H1 (cell line): ENCODE measurements around the gene TRPV6. TPM values are rescaled to one million over a fixed set of nuclear protein-coding genes. Genes with fewer than 3 reads are reported as not detected.

Experiments
- CTCF ChIA-PET: fragments of 300-600 bp; sonication (Branson Sonifier 250); formaldehyde crosslinking; loops from one replicate; lab custom pipeline; 2021; ENCODE audit not compliant: partially characterized antibody; lab: Charles Lee
- POLR2A ChIA-PET: fragments of 300-600 bp; sonication (Branson Sonifier 250); formaldehyde crosslinking; loops from one replicate; lab custom pipeline; 2021; ENCODE audit warnings: inconsistent platforms; ENCODE audit not compliant: partially characterized antibody; lab: Charles Lee
- DNase-seq, 2 experiments: peaks; one replicate each; pipeline versions ENCODE4 v3.0.0 to v3.0.0-alpha.2; 2010 to 2022; ENCODE audit warnings: low spot score in 2 of 2, low read depth in 1 of 2, mixed read lengths in 1 of 2
- FAIRE-seq: peaks from 2 replicates; lab custom pipeline; 2011; peaks lifted over from hg19 to GRCh38; lab: Jason Lieb, UNC
- H2AFZ ChIP-seq: 2 replicates; pipeline ENCODE4 v1.8.1; 2012; ENCODE audit warnings: low read length, inconsistent platforms
- H2AK5ac ChIP-seq: 2 replicates; pipeline ENCODE4 v1.6.1; 2013; ENCODE audit warnings: low read depth, low read length
- H2BK120ac ChIP-seq: replicated peaks from 2 replicates; pipeline ENCODE3; 2013; ENCODE audit warnings: low read depth, low read length, inconsistent platforms
- H2BK12ac ChIP-seq: 2 replicates; pipeline ENCODE4 v1.6.1; 2013; ENCODE audit warnings: low read depth, low read length
- H2BK15ac ChIP-seq: 2 replicates; pipeline ENCODE4 v1.6.1; 2013; ENCODE audit warnings: low read length
- H2BK20ac ChIP-seq: 2 replicates; pipeline ENCODE4 v1.6.1; 2013; ENCODE audit warnings: low read length
- H2BK5ac ChIP-seq: 2 replicates; pipeline ENCODE4 v1.6.1; 2013; ENCODE audit warnings: low read depth, low read length
- H3K14ac ChIP-seq: 2 replicates; pipeline ENCODE4 v1.6.1; 2013; ENCODE audit warnings: inconsistent platforms; ENCODE audit not compliant: insufficient read length
- H3K18ac ChIP-seq: 2 replicates; pipeline ENCODE4 v1.6.1; 2013; ENCODE audit warnings: low read length; ENCODE audit errors: extremely low read depth
- H3K23ac ChIP-seq: 2 replicates; pipeline ENCODE4 v1.6.1; 2013; ENCODE audit warnings: inconsistent platforms; ENCODE audit not compliant: insufficient read length
- H3K23me2 ChIP-seq: 2 replicates; pipeline ENCODE4 v1.6.1; 2013; ENCODE audit warnings: low read depth, low read length
- H3K27ac ChIP-seq: 2 replicates; pipeline ENCODE4 v1.6.1; 2011; ENCODE audit warnings: low read depth, low read length, inconsistent platforms
- H3K27me3 ChIP-seq, 4 experiments: replicated peaks in 1 of 4; 1 replicate in 1 of 4; 2 replicates in 3 of 4; pipeline versions ENCODE4 v1.6.1 to v1.8.1; 2011 to 2013; ENCODE audit warnings: low read length in 3 of 4, mild to moderate bottlenecking in 3 of 4, inconsistent platforms in 2 of 4, mixed read lengths in 2 of 4, moderate library complexity in 1 of 4; ENCODE audit not compliant: control insufficient read depth in 3 of 4, insufficient read depth in 3 of 4; ENCODE audit errors: extremely low read depth in 1 of 4
- H3K36me3 ChIP-seq, 4 experiments: 2 replicates each; pipeline versions ENCODE4 v1.6.1 to v1.8.1; 2011 to 2013; ENCODE audit warnings: mild to moderate bottlenecking in 4 of 4, low read length in 3 of 4, moderate library complexity in 2 of 4, control low read depth in 1 of 4, inconsistent platforms in 1 of 4; ENCODE audit not compliant: insufficient read depth in 4 of 4, control insufficient read depth in 2 of 4
- H3K4ac ChIP-seq: replicated peaks from 2 replicates; pipeline ENCODE3; 2013; ENCODE audit warnings: low read length, low read depth, mixed read lengths, inconsistent platforms; ENCODE audit not compliant: insufficient read length
- H3K4me1 ChIP-seq, 4 experiments: replicated peaks in 1 of 4; 1 replicate in 1 of 4; 2 replicates in 3 of 4; pipeline versions ENCODE4 v1.6.1 to v1.8.1; 2011 to 2013; ENCODE audit warnings: low read length in 3 of 4, inconsistent platforms in 2 of 4, mixed read lengths in 1 of 4; ENCODE audit not compliant: insufficient read depth in 4 of 4, control insufficient read depth in 3 of 4
- H3K4me2 ChIP-seq, 2 experiments: 2 replicates each; pipeline versions ENCODE4 v1.6.1 to v1.8.1; 2011 to 2013; ENCODE audit warnings: low read depth in 2 of 2, low read length in 2 of 2, control low read depth in 1 of 2, inconsistent platforms in 1 of 2, mild to moderate bottlenecking in 1 of 2; ENCODE audit not compliant: insufficient read depth in 1 of 2
- H3K4me3 ChIP-seq, 4 experiments: fragments of 200-600, 300-600 bp in 1 of 4; sonication (generic), shearing (Covaris generic), sonication (Bioruptor Twin) in 1 of 4; 2 replicates each; pipeline versions ENCODE4 v1.5.1 to v1.8.1; 2011 to 2016; ENCODE audit warnings: low read length in 4 of 4, low read depth in 3 of 4, control low read depth in 2 of 4, inconsistent platforms in 2 of 4, mild to moderate bottlenecking in 2 of 4, mixed read lengths in 1 of 4, moderate library complexity in 1 of 4; ENCODE audit not compliant: insufficient read depth in 2 of 4; ENCODE audit errors: extremely low read depth in 1 of 4
- H3K56ac ChIP-seq: replicated peaks from 2 replicates; pipeline ENCODE3; 2013; ENCODE audit warnings: low read depth, mild to moderate bottlenecking, mixed read lengths, low read length, inconsistent platforms; ENCODE audit not compliant: insufficient read length
- H3K79me1 ChIP-seq: 2 replicates; pipeline ENCODE4 v1.6.1; 2013; ENCODE audit warnings: low read depth, low read length, control low read depth
- H3K79me2 ChIP-seq, 2 experiments: 2 replicates each; pipeline versions ENCODE4 v1.6.1 to v1.8.1; 2012 to 2013; ENCODE audit warnings: low read length in 2 of 2, mild to moderate bottlenecking in 2 of 2, inconsistent platforms in 1 of 2; ENCODE audit not compliant: insufficient read depth in 2 of 2, control insufficient read depth in 1 of 2
- H3K9ac ChIP-seq, 4 experiments: replicated peaks in 1 of 4; 1 replicate in 1 of 4; 2 replicates in 3 of 4; pipeline versions ENCODE4 v1.6.1 to v1.8.1; 2011 to 2013; ENCODE audit warnings: low read depth in 3 of 4, low read length in 3 of 4, control low read depth in 2 of 4, mild to moderate bottlenecking in 2 of 4, moderate library complexity in 2 of 4, inconsistent platforms in 1 of 4; ENCODE audit errors: extremely low read depth in 1 of 4
- H3K9me3 ChIP-seq, 2 experiments: 2 replicates each; pipeline versions ENCODE4 v1.6.1 to v1.8.1; 2012 to 2013; ENCODE audit warnings: mild to moderate bottlenecking in 2 of 2, moderate library complexity in 2 of 2, control low read depth in 1 of 2, inconsistent platforms in 1 of 2, low read depth in 1 of 2, low read length in 1 of 2, mixed read lengths in 1 of 2; ENCODE audit not compliant: insufficient read depth in 2 of 2
- H4K20me1 ChIP-seq, 2 experiments: replicated peaks in 1 of 2; 2 replicates each; pipeline versions ENCODE3 to v1.8.1; 2011 to 2013; ENCODE audit warnings: inconsistent platforms in 2 of 2, low read length in 2 of 2, mild to moderate bottlenecking in 1 of 2; ENCODE audit not compliant: insufficient read depth in 2 of 2, control insufficient read depth in 1 of 2
- H4K5ac ChIP-seq: 2 replicates; pipeline ENCODE4 v1.6.1; 2013; ENCODE audit warnings: low read length, low read depth, mixed read lengths, inconsistent platforms; ENCODE audit not compliant: insufficient read length
- H4K8ac ChIP-seq: 2 replicates; pipeline ENCODE4 v1.8.0; 2013; ENCODE audit warnings: mild to moderate bottlenecking, moderate library complexity, low read length, inconsistent platforms; ENCODE audit not compliant: insufficient read depth; ENCODE audit errors: extremely low read depth
- H4K91ac ChIP-seq: replicated peaks from 2 replicates; pipeline ENCODE3; 2013; ENCODE audit warnings: low read length, mixed read lengths, inconsistent platforms; ENCODE audit not compliant: insufficient read length
- EP300 ChIP-seq, 2 experiments: IDR thresholded peaks; 1 replicate in 1 of 2; 2 replicates in 1 of 2; pipeline ENCODE4 v1.6.1; 2011 to 2012; ENCODE audit warnings: low read depth in 2 of 2, low read length in 2 of 2, mild to moderate bottlenecking in 2 of 2, borderline replicate concordance in 1 of 2, inconsistent platforms in 1 of 2, moderate library complexity in 1 of 2
- GTF2F1 ChIP-seq: IDR thresholded peaks from 2 replicates; pipeline ENCODE4 v1.6.1; 2012; ENCODE audit warnings: low read depth, low read length, improper control_type of control experiment, borderline replicate concordance
- WGBS, 2 experiments: shearing (Covaris generic) in 1 of 2; methylation state at CpG; one replicate each; pipeline versions ENCODE4 v1.1.6 to v1.1.7; 2013 to 2015; ENCODE audit warnings: low lambda C conversion rate in 2 of 2, mixed read lengths in 2 of 2, inconsistent platforms in 1 of 2, low coverage in 1 of 2, missing lambda C conversion rate in 1 of 2; ENCODE audit not compliant: insufficient replicate concordance in 2 of 2, insufficient coverage in 1 of 2, insufficient read length in 1 of 2; ENCODE audit errors: extremely low coverage in 1 of 2, missing lambda C conversion rate in 1 of 2; 5-methylcytosine and 5-hydroxymethylcytosine counted together
- polyA plus RNA-seq, 7 experiments: library from polyadenylated mRNA; depleted of rRNA in 3 of 7; stranded (reverse) in 5 of 7; unstranded in 2 of 7; fragments of >200 nt in 5 of 7; fragments of 200-250 nt in 2 of 7; gene quantifications; 1 replicate in 5 of 7; 2 replicates in 1 of 7; 4 replicates in 1 of 7; pipeline versions ENCODE4 v1.2.1 to v1.2.3, GENCODE V29; 2011 to 2013; ENCODE audit warnings: missing spikeins in 2 of 7, mixed read lengths in 2 of 7
- total RNA-seq: library from RNA; stranded (reverse); fragmentation: NEBNext Ultra II Directional; extraction: Animal tissue kit (Norgen Biotek cat#: 25700); gene quantifications from 2 replicates; pipeline ENCODE4 v1.2.1, GENCODE V29; 2021

TRPV6 gene
- total and polyA plus RNA-seq, 2 of the 8 experiments (the other 6 are each of a cell fraction or from before 2014, with no cell fraction given), result 0.52 to 1.1 TPM

DNA sequence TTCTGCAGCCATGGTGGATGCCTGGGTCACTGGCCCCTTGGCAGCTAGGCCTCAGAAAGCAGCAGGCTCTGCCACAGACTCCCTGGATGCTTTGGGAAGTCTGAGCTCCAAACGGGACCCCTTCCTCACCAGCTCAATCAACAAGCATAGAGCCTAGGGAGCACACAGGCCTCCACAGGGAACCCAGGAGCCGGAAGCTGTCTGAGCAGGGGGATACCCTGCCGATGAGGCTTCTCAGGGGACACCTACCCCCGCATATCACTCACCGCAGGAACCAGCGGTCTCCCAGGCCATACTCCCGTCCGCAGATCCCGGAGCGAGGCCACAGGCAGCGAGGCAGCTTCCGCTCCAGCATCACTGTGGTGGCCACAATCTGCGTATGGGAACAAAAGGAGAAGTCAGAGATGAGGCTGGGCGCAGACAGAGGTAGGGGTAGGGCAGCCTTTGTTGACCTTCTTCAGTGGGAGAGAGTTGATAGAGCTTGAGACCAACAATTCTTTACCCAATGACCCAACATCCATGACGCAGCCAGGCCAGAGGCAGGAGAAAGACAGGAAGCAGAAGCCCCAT, 13.4 kb downstream of the TRPV6 start:
- Histone ChIP-seq H4K8ac (no peak overlapping the region), H3K36me3 (no peaks in the 10 kb centered on the region), H3K23me2 (no peaks in the 10 kb centered on the region; the same call in 1 of the 2 replicates), H3K9me3 (no peaks in the 10 kb centered on the region), H2AFZ (no peak overlapping the region), H3K4me2 (no peak overlapping the region), H4K91ac (no peak overlapping the region), H2AK5ac (no peak overlapping the region), H3K4ac (no peak overlapping the region), H3K14ac (no peak overlapping the region), H2BK12ac (no peak overlapping the region), H2BK120ac (no peak overlapping the region), H3K79me2 (no peaks in the 10 kb centered on the region), H3K9ac (no peak overlapping the region), H2BK5ac (no peak overlapping the region), H3K56ac (no peak overlapping the region), H2BK15ac (no peak overlapping the region), H3K27me3 (no peaks in the 10 kb centered on the region; a peak in 1 of 7 replicates), H4K20me1 (no peaks in the 10 kb centered on the region), H3K4me1 (no peaks in the 10 kb centered on the region; a peak in 1 of 7 replicates), H3K4me3 (no peak overlapping the region), H3K27ac (no peak overlapping the region), H4K5ac (no peak overlapping the region), H3K18ac (no peak overlapping the region), H3K79me1 (no peaks in the 10 kb centered on the region; the same call in 1 of the 2 replicates), H3K23ac (no peak overlapping the region), H2BK20ac (no peak overlapping the region)
- no peak for FAIRE-seq
- ChIA-PET POLR2A (interaction anchor here (1.0 kb wide), 1 partner anchor 12 kb away, joined by 3 read pairs; no protein-coding TSS in a partner anchor), CTCF (interaction anchor here (0.6 to 13.9 kb wide), 45 partner anchors 9 to 487 kb away, joined by 3 to 332 read pairs (median 5); partner anchors contain the start of genes EPHB6, KEL and TRPV6)
- TF ChIP-seq EP300 (IDR thresholded peaks at IDR 0.05; ENCODE audit: borderline replicate concordance in 1 of 2, low read depth in 2 of 2, low read length in 2 of 2) (no peak), GTF2F1 (no peak)
- no peak for DNase-seq
- WGBS, 2 experiments, result 91% methylated on average over 14 of the region's 15 CpGs; no CpG with 5 or more reads in 1 of the 2 experiments
